HL-60/S4 treated with phorbol 12-myristate 13-acetate at 8.2 ng/mL for 4 days and 3 days (cell line): ENCODE results near the gene ARHGAP12.

Experiments
- in situ Hi-C: fragments of 300-500 bp; cut with MboI; formaldehyde crosslinking; loops from 2 replicates; pipeline ENCODE4 v1.15.0; 2022; ENCODE audit warnings: low sequenced_read_pairs

The ARHGAP12 gene

GRCh38 chr10:31948021-31948420 is 19.4 kb upstream of the ARHGAP12 start:
- in situ Hi-C loops = no loop called here

- in situ Hi-C loops = no loop called here
These were observed 18.7 kb upstream of the ARHGAP12 start for GRCh38 chr10:31947144-31947926.

GRCh38 chr10:31945392-31945791 is 16.8 kb upstream of the ARHGAP12 start:
- in situ Hi-C loops = no loop called here

- in situ Hi-C loops = no loop called here
These were observed 15.4 kb upstream of the ARHGAP12 start for GRCh38 chr10:31944071-31944433.

- in situ Hi-C loops = no loop called here
These were observed 14.3 kb upstream of the ARHGAP12 start for GRCh38 chr10:31942892-31943291.

- in situ Hi-C loops = no loop called here
These were observed 13.8 kb upstream of the ARHGAP12 start for GRCh38 chr10:31942435-31942834.

GRCh38 chr10:31940839-31941653 is 12.4 kb upstream of the ARHGAP12 start:
- in situ Hi-C loops = no loop called here

GRCh38 chr10:31939797-31940708 is 11.4 kb upstream of the ARHGAP12 start:
- in situ Hi-C loops = no loop called here

GRCh38 chr10:31937371-31937770 is 8.7 kb upstream of the ARHGAP12 start:
- in situ Hi-C loops = no loop called here

- in situ Hi-C loops = no loop called here
These were observed 8.3 kb upstream of the ARHGAP12 start for GRCh38 chr10:31936933-31937332.

- in situ Hi-C loops = no loop called here
These were observed 7.5 kb upstream of the ARHGAP12 start for GRCh38 chr10:31936086-31936485.

- in situ Hi-C loops = no loop called here
These were observed 7.0 kb upstream of the ARHGAP12 start for GRCh38 chr10:31935678-31936077.

- in situ Hi-C loops = no loop called here
These were observed 4.2 kb upstream of the ARHGAP12 start for GRCh38 chr10:31932838-31933237.

GRCh38 chr10:31930856-31931255 is 2.2 kb upstream of the ARHGAP12 start:
- in situ Hi-C loops = no loop called here

- in situ Hi-C loops = no loop called here
These were observed 1.6 kb upstream of the ARHGAP12 start for GRCh38 chr10:31930023-31930751.

GRCh38 chr10:31929261-31930022 is 811 bp upstream of the ARHGAP12 start:
- in situ Hi-C loops = no loop called here

GRCh38 chr10:31927884-31928548 is 615 bp downstream of the ARHGAP12 start:
- in situ Hi-C loops = no loop called here

- in situ Hi-C loops = no loop called here
These were observed 1.1 kb downstream of the ARHGAP12 start for GRCh38 chr10:31927565-31927883.

GRCh38 chr10:31926765-31927564 is 1.7 kb downstream of the ARHGAP12 start:
- in situ Hi-C loops = no loop called here
